ENCODE results near the gene DCTD. TPM values are rescaled to one million over a fixed set of nuclear protein-coding genes. Genes with fewer than 3 reads are reported as not detected.

Gene DCTD
- total and polyA plus RNA-seq, 2 donors (not counting 1 experiment from before 2014, with no cell fraction given): 88.8 to 182 TPM

GRCh38 chr4:182856862-182857261 is 60.3 kb downstream of the DCTD start:
- Histone ChIP-seq H3K27ac (ENCODE audit: insufficient read depth, low read length) (no peak overlapping the region), H3K36me3 (ENCODE audit: control insufficient read depth, insufficient read depth, low read length) (no peaks in the 10 kb centered on the region), H3K4me3 (replicated peaks in 1 of 4; ENCODE audit: control extremely low read depth in 1 of 4, insufficient read depth in 1 of 4, low read depth in 3 of 4, low read length in 4 of 4) (no peak overlapping the region), H3K27me3 (ENCODE audit: control insufficient read depth, insufficient read depth, low read length) (no peaks in the 10 kb centered on the region), H3K4me2 (ENCODE audit: extremely low read depth, insufficient read depth, low read length) (no peak overlapping the region), H3K4me1 (ENCODE audit: control insufficient read depth, extremely low read depth, insufficient read depth, low read length) (no peaks in the 10 kb centered on the region), H3K79me2 (ENCODE audit: control insufficient read depth, insufficient read depth, low read length) (no peaks in the 10 kb centered on the region), H3K9me3 (ENCODE audit: control insufficient read depth, insufficient read depth, low read depth, low read length) (no peaks in the 10 kb centered on the region), H2AFZ (ENCODE audit: low read length) (no peak overlapping the region), H4K20me1 (ENCODE audit: control insufficient read depth, extremely low read depth, insufficient read depth, low read length) (no peaks in the 10 kb centered on the region), H3K9ac (ENCODE audit: insufficient read depth, low read length) (no peak overlapping the region)
- DNase-seq (ENCODE audit: low read depth in 2 of 2): no peak
- no peak for TF ChIP-seq EZH2 (IDR thresholded peaks at IDR 0.05; ENCODE audit: low read length, missing control alignments)
- no peak for TF ChIP-seq CTCF (conservative IDR thresholded peaks at IDR 0.05 in 1 of 2, IDR thresholded peaks at IDR 0.05 in 1 of 2; ENCODE audit: low read depth in 1 of 2, low read length in 2 of 2)

DNA sequence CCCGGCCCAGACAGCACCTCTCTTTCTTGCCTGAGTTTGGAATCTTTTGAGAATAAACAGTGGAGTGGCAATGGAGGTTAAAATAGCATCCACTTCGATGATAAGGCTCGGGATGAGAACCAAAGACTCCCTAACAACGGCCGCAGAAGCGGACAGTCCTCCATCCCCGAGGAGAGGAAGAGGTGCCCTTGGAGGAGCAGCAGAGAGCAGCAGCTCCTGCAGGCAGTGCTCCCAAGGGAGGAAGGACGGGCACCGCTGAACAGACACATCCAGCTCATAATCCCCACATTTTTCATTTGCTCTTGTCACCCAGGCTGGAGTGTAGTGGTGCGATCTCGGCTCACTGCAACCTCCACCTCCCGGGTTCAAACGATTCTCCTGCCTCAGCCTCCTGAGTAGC is 61.3 kb downstream of the DCTD start:
- Histone ChIP-seq H3K27ac (ENCODE audit: insufficient read depth, low read length) (no peak overlapping the region), H3K9me3 (ENCODE audit: control insufficient read depth, insufficient read depth, low read depth, low read length) (no peaks in the 10 kb centered on the region), H3K27me3 (ENCODE audit: control insufficient read depth, insufficient read depth, low read length) (no peaks in the 10 kb centered on the region), H2AFZ (ENCODE audit: low read length) (no peak overlapping the region), H3K79me2 (ENCODE audit: control insufficient read depth, insufficient read depth, low read length) (no peaks in the 10 kb centered on the region), H3K36me3 (ENCODE audit: control insufficient read depth, insufficient read depth, low read length) (no peaks in the 10 kb centered on the region), H4K20me1 (ENCODE audit: control insufficient read depth, extremely low read depth, insufficient read depth, low read length) (no peaks in the 10 kb centered on the region), H3K4me3 (replicated peaks in 1 of 4; ENCODE audit: control extremely low read depth in 1 of 4, insufficient read depth in 1 of 4, low read depth in 3 of 4, low read length in 4 of 4) (no peak overlapping the region), H3K4me1 (ENCODE audit: control insufficient read depth, extremely low read depth, insufficient read depth, low read length) (no peaks in the 10 kb centered on the region), H3K4me2 (ENCODE audit: extremely low read depth, insufficient read depth, low read length) (no peak overlapping the region), H3K9ac (ENCODE audit: insufficient read depth, low read length) (no peak overlapping the region)
- TF ChIP-seq EZH2 (IDR thresholded peaks at IDR 0.05; ENCODE audit: low read length, missing control alignments) (no peak), CTCF (conservative IDR thresholded peaks at IDR 0.05 in 1 of 2, IDR thresholded peaks at IDR 0.05 in 1 of 2; ENCODE audit: low read depth in 1 of 2, low read length in 2 of 2) (no peak)
- DNase-seq (ENCODE audit: low read depth in 2 of 2): no peak

DNA sequence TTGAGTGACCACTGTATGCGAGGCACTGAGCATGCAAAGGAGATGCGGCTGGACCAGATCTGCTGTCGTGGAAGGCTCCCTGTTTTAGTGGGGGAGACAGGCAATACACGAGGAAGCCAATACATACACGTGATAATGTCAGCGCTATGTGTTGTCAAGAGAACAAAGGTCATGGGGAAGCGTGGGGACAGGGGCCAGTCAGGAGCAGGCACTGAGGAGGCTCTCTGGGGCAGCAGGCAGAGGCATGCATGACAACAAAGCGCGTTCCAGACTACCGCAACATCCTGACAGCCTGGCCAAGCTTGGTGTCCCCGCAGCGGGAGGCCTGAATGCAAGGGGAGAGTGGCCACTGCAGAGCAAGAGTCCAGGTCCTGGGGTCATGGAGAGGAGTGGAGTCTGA is 61.9 kb downstream of the DCTD start:
- TF ChIP-seq CTCF (conservative IDR thresholded peaks at IDR 0.05 in 1 of 2, IDR thresholded peaks at IDR 0.05 in 1 of 2; ENCODE audit: low read depth in 1 of 2, low read length in 2 of 2) (no peak), EZH2 (IDR thresholded peaks at IDR 0.05; ENCODE audit: low read length, missing control alignments) (no peak)
- no peak overlapping the region for H2AFZ ChIP-seq (ENCODE audit: low read length)
- no peak overlapping the region for H3K4me2 ChIP-seq (ENCODE audit: extremely low read depth, insufficient read depth, low read length)
- H3K9me3 ChIP-seq (ENCODE audit: control insufficient read depth, insufficient read depth, low read depth, low read length): no peaks in the 10 kb centered on the region
- no peaks in the 10 kb centered on the region for H4K20me1 ChIP-seq (ENCODE audit: control insufficient read depth, extremely low read depth, insufficient read depth, low read length)
- H3K4me3 ChIP-seq (replicated peaks in 1 of 4; ENCODE audit: control extremely low read depth in 1 of 4, insufficient read depth in 1 of 4, low read depth in 3 of 4, low read length in 4 of 4): no peak overlapping the region
- H3K9ac ChIP-seq (ENCODE audit: insufficient read depth, low read length): no peak overlapping the region
- H3K27ac ChIP-seq (ENCODE audit: insufficient read depth, low read length): no peak overlapping the region
- no peaks in the 10 kb centered on the region for H3K27me3 ChIP-seq (ENCODE audit: control insufficient read depth, insufficient read depth, low read length)
- H3K36me3 ChIP-seq (ENCODE audit: control insufficient read depth, insufficient read depth, low read length): no peaks in the 10 kb centered on the region
- H3K4me1 ChIP-seq (ENCODE audit: control insufficient read depth, extremely low read depth, insufficient read depth, low read length): no peaks in the 10 kb centered on the region
- H3K79me2 ChIP-seq (ENCODE audit: control insufficient read depth, insufficient read depth, low read length): no peaks in the 10 kb centered on the region
- DNase-seq (ENCODE audit: low read depth in 2 of 2): no peak

Data from fibroblast of lung (primary cell).